Testis (tissue), 3 donors: Measurements from ENCODE around the gene CD27. TPM values are rescaled to one million over a fixed set of nuclear protein-coding genes. Genes with fewer than 3 reads are reported as not detected.

Experiments
- DNase-seq: peaks from one replicate; pipeline ENCODE4 v3.0.0-alpha.2; 2019
- H3K27ac ChIP-seq, 2 donors: fragments of 200-600 bp; sonication (generic); one replicate each; pipeline ENCODE4 v1.5.1; 2019
- H3K27me3 ChIP-seq: fragments of 200-600 bp; sonication (generic); one replicate; pipeline ENCODE4 v1.5.1; 2019
- H3K36me3 ChIP-seq: fragments of 200-600 bp; sonication (generic); one replicate; pipeline ENCODE4 v1.5.1; 2017; ENCODE audit warnings: low read depth; ENCODE audit errors: missing control alignments
- H3K4me1 ChIP-seq: fragments of 200-600 bp; sonication (generic); one replicate; pipeline ENCODE4 v1.5.1; 2019
- H3K4me3 ChIP-seq, 2 donors: fragments of 200-600 bp; sonication (generic); one replicate each; pipeline ENCODE4 v1.5.1; 2017 to 2019
- H3K9me3 ChIP-seq: fragments of 200-600 bp; sonication (generic); one replicate; pipeline ENCODE4 v1.5.1; 2017
- POLR2A ChIP-seq: fragments of 450-650 bp; IDR thresholded peaks from one replicate; pipeline ENCODE4 v1.6.1; 2017; ENCODE audit warnings: antibody characterized with exemption, mild to moderate bottlenecking, moderate library complexity
- WGBS, 2 donors: methylation state at CpG; one replicate each; pipeline ENCODE4 v1.1.5; 2018; 5-methylcytosine and 5-hydroxymethylcytosine counted together
- intact Hi-C: fragments of 100-400 bp; cut with DNase I; formaldehyde crosslinking; loops from one replicate; pipeline ENCODE4 v1.15.1; 2023; ENCODE audit warnings: low total_unique reads
- polyA plus RNA-seq: library from polyadenylated mRNA; stranded (reverse); fragments of 350-450 nt; fragmentation: Illumina TruSeq; extraction: RNeasy Lipid Tissue Mini Kit (QIAGEN cat#74804); gene quantifications from one replicate; pipeline ENCODE4 v1.2.3, GENCODE V29; 2014; ENCODE audit warnings: low read depth, low replicate concordance; ENCODE audit not compliant: insufficient read depth
- total RNA-seq, 2 donors: library from RNA; depleted of rRNA; stranded (reverse); fragments of >200 nt; gene quantifications; one replicate each; pipeline ENCODE4 v1.2.3, GENCODE V29; 2016
- TF ChIP-seq, protein P1 (sequence below), 3 experiments: fragments of 450-650 bp in 2 of 3; fragments of 200-600 bp in 1 of 3; sonication (generic) in 1 of 3; IDR thresholded peaks; one replicate each; pipeline ENCODE4 v1.5.1; 2016 to 2019; ENCODE audit warnings: antibody characterized with exemption in 3 of 3, mild to moderate bottlenecking in 2 of 3, moderate library complexity in 1 of 3

CD27 gene
- total and polyA plus RNA-seq, 3 donors from 2014 or later = 0.74 to 3.7 TPM; not detected in 1

DNA sequence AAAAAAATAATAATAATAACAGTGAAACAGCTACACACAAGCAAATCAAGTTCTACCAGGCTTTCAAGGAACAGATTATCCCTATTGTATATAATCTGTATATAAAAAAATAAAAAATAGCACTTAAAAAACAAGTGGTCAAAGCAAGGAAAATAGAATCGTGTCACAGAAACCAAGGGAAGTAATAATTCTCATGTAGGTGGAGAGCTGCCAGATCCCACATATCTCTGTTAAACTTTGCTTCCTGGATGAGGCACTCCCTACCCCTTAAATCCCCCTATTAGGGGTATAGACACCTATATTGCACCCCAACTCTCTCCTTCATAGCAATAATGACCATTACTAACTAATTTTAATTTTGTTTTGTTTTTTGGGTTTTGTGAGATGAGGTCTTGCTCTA is 4.4 kb upstream of the CD27 start:
- Histone ChIP-seq H3K27ac (no peak overlapping the region), H3K9me3 (no peaks in the 10 kb centered on the region), H3K4me1 (no peaks in the 10 kb centered on the region), H3K4me3 (no peak overlapping the region), H3K27me3 (no peaks in the 10 kb centered on the region), H3K36me3 (no peaks in the 10 kb centered on the region)
- TF ChIP-seq, protein P1, sequence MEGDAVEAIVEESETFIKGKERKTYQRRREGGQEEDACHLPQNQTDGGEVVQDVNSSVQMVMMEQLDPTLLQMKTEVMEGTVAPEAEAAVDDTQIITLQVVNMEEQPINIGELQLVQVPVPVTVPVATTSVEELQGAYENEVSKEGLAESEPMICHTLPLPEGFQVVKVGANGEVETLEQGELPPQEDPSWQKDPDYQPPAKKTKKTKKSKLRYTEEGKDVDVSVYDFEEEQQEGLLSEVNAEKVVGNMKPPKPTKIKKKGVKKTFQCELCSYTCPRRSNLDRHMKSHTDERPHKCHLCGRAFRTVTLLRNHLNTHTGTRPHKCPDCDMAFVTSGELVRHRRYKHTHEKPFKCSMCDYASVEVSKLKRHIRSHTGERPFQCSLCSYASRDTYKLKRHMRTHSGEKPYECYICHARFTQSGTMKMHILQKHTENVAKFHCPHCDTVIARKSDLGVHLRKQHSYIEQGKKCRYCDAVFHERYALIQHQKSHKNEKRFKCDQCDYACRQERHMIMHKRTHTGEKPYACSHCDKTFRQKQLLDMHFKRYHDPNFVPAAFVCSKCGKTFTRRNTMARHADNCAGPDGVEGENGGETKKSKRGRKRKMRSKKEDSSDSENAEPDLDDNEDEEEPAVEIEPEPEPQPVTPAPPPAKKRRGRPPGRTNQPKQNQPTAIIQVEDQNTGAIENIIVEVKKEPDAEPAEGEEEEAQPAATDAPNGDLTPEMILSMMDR (IDR thresholded peaks at IDR 0.05) = no peak
- TF ChIP-seq POLR2A = no peak
- intact Hi-C loops = no loop called here
- DNase-seq = no peak
- 54 to 67% methylated on average over 1 of the region's 1 CpG for WGBS, 2 donors

DNA sequence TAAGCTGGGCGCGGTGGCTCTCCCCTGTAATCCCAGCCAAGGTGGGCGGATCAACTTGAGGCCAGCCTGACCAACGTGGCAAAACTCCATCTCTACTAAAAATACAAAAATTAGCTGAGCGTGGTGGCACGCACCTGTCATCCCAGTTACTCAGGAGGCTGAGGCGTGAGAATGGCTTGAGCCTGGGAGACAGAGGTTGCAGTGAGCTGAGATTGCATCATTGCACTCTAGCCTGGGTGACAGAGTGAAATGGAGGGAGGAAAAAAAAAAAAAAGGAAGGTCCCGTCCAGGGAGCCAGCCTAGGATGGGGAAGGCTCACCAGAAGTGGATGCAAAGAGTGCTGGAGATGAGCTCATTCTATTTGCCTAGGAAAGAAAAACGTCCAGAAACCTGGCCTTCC is 1.9 kb upstream of the CD27 start:
- Histone ChIP-seq H3K4me1 (no peaks in the 10 kb centered on the region), H3K27me3 (no peaks in the 10 kb centered on the region), H3K36me3 (no peaks in the 10 kb centered on the region), H3K27ac (no peak overlapping the region), H3K9me3 (no peaks in the 10 kb centered on the region), H3K4me3 (no peak overlapping the region)
- no peak for DNase-seq
- WGBS, 2 donors = 88% methylated on average over 9 of the region's 9 CpGs
- TF ChIP-seq POLR2A = no peak
- TF ChIP-seq, protein P1 (IDR thresholded peaks at IDR 0.05) = no peak
- intact Hi-C loops = no loop called here

DNA sequence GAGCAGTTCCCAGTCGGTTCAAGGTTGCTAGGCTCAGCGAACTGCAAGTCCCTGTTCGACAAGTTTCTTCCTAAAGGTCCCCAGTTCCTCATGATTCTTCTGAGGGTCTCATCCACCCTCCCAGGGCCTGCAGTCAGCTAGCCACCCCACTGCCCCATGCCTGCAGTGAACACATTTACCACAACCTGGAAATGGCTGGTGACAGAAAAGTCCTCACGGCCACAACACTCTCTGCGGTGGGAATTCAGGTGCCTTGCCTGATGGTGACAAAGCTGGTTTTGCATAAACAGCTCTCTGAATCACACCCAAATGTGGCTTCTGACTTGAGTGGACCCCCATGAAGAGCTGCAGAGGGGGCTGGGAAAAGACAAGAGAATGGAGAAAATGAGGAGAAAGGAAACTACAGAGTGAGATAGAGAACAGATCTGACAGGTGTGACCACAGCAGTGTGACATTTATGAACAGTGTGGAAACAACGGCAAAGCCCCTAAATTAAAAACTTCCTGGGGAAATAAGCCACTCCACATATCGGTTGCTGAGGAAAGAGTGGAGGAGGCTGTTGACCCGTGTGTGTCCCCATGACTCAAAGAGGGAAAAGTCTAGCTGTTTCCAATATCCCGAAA is 1.3 kb upstream of the CD27 start:
- H3K27me3 ChIP-seq = no peaks in the 10 kb centered on the region
- DNase-seq = no peak
- TF ChIP-seq, protein P1 (IDR thresholded peaks at IDR 0.05) = no peak
- no peak for TF ChIP-seq POLR2A
- intact Hi-C loops = no loop called here
- no peaks in the 10 kb centered on the region for H3K4me1 ChIP-seq
- 68 to 80% methylated on average over 7 to 9 of the region's 9 CpGs for WGBS, 2 donors
- H3K4me3 ChIP-seq = no peak overlapping the region
- no peaks in the 10 kb centered on the region for H3K36me3 ChIP-seq
- no peak overlapping the region for H3K27ac ChIP-seq
- H3K9me3 ChIP-seq = no peaks in the 10 kb centered on the region

DNA sequence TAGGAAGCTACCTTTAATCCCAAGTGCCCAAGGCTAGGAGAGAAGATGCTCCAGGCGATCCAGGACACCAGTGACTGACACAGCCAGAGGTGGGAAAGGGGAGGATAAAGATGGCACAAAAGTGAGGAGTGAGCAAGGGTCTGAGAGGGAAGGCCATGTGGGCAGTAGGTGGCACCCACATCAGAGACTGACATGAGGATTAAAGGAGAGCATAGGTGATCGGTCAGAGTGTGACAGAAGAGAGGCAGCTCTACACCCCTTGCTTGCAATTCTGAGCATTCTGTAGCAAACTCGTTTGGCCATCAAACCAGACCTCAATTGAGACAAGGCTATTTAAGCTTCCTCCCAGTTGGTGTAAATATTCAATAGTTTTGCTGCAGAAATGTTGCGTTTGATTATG is 724 bp upstream of the CD27 start:
- TF ChIP-seq POLR2A = no peak
- TF ChIP-seq, protein P1 (IDR thresholded peaks at IDR 0.05) = no peak
- no peaks in the 10 kb centered on the region for H3K36me3 ChIP-seq
- H3K9me3 ChIP-seq = no peaks in the 10 kb centered on the region
- intact Hi-C loops = no loop called here
- no peak overlapping the region for H3K4me3 ChIP-seq
- no peak overlapping the region for H3K27ac ChIP-seq
- 87 to 90% methylated on average over 4 of the region's 4 CpGs for WGBS, 2 donors
- DNase-seq = no peak
- H3K27me3 ChIP-seq = no peaks in the 10 kb centered on the region
- no peaks in the 10 kb centered on the region for H3K4me1 ChIP-seq
